ENCODE measurements around the gene HSD11B1. TPM values are rescaled to one million over a fixed set of nuclear protein-coding genes. Genes with fewer than 3 reads are reported as not detected.

HSD11B1 gene
- total and polyA plus RNA-seq, 2 donors, result 1.2 to 12.5 TPM

DNA sequence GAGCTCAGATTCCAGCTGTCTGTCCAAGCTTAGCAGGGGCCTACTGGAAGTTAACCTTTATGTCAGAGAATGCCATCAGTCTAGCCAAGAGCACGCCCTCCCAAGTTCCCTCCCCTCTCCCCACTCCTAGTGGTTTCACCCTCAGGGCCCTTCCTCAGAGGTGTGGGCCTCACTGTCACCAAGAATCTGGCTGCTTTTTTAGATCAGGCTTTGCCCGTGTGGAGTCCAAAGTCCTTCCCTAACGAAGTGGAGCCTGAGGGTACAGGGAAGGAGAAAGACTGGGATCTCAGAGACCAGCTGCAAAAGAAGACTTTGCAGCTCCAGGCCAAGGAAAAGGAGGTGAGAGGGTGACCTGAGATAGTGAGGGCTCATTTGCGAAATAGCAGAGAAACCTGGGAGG lies 75.6 kb downstream of the HSD11B1 start:
- DNase-seq (ENCODE audit: extremely low spot score), result no peak
- Histone ChIP-seq H3K4me3 (ENCODE audit: low read depth, low read length) (no peak overlapping the region), H3K4me1 (ENCODE audit: insufficient read depth) (no peaks in the 10 kb centered on the region), H3K27ac (ENCODE audit: low read depth) (no peak overlapping the region), H3K36me3 (ENCODE audit: insufficient read depth) (no peaks in the 10 kb centered on the region)
- WGBS, result 87% methylated on average over 4 of the region's 4 CpGs

- 57% methylated on average over 6 of the region's 6 CpGs for WGBS
- H3K4me3 ChIP-seq (ENCODE audit: low read depth, low read length), result no peak overlapping the region
Observed at GRCh38 chr1:209783386-209783785, 78.7 kb downstream of the HSD11B1 start.

More at GRCh38 chr1:209783386-209783785, 78.7 kb downstream of the HSD11B1 start:
- Histone ChIP-seq H3K27ac (ENCODE audit: low read depth) (no peak overlapping the region), H3K36me3 (ENCODE audit: insufficient read depth) (no peaks in the 10 kb centered on the region), H3K4me1 (ENCODE audit: insufficient read depth) (no peaks in the 10 kb centered on the region)
- DNase-seq (ENCODE audit: extremely low spot score), result no peak

Other genes starting within 250 kb of the HSD11B1 start
- gene CAMK1G, start 121.1 kb upstream of the HSD11B1 start, total RNA-seq, result 0.95 TPM
- 0.11 TPM for gene CAMK1G, start 121.1 kb upstream of the HSD11B1 start, polyA plus RNA-seq
- 15.3 TPM for gene LAMB3, start 52.4 kb upstream of the HSD11B1 start, total RNA-seq
- gene LAMB3, start 52.4 kb upstream of the HSD11B1 start, polyA plus RNA-seq, result 13.3 TPM
- 17.0 TPM for gene G0S2, start 29.4 kb upstream of the HSD11B1 start, total RNA-seq
- gene G0S2, start 29.4 kb upstream of the HSD11B1 start, polyA plus RNA-seq, result 94.9 TPM
- gene TRAF3IP3, start 51.2 kb downstream of the HSD11B1 start, total RNA-seq, result 1.4 TPM
- gene TRAF3IP3, start 51.2 kb downstream of the HSD11B1 start, polyA plus RNA-seq, result 2.3 TPM
- 3.2 TPM for gene C1orf74, start 79.7 kb downstream of the HSD11B1 start, total RNA-seq
- 1.4 TPM for gene C1orf74, start 79.7 kb downstream of the HSD11B1 start, polyA plus RNA-seq
- 25.0 TPM for gene IRF6, start 101.3 kb downstream of the HSD11B1 start, total RNA-seq
- 9.3 TPM for gene IRF6, start 101.3 kb downstream of the HSD11B1 start, polyA plus RNA-seq
- gene UTP25, start 123.1 kb downstream of the HSD11B1 start, total RNA-seq, result 10.5 TPM
- 4.3 TPM for gene UTP25, start 123.1 kb downstream of the HSD11B1 start, polyA plus RNA-seq
- gene SYT14, start 233.4 kb downstream of the HSD11B1 start, total RNA-seq, result 2.4 TPM
- gene SYT14, start 233.4 kb downstream of the HSD11B1 start, polyA plus RNA-seq, result 0.05 TPM